Epithelial cell of esophagus (primary cell): ENCODE results near the gene ROCK2.

Experiments
- DNase-seq: peaks from one replicate; pipeline ENCODE4 v3.0.0; 2010; ENCODE audit warnings: low read depth
- H3K4me3 ChIP-seq: 2 replicates; pipeline ENCODE4 v1.5.1; 2011; ENCODE audit warnings: mild to moderate bottlenecking, low read length, control low read depth
- TF ChIP-seq, protein P1 (sequence below): IDR thresholded peaks from 2 replicates; pipeline ENCODE4 v1.5.1; 2011; ENCODE audit warnings: low read depth, mild to moderate bottlenecking, low read length, control low read depth, inconsistent platforms; ENCODE audit not compliant: insufficient read depth; ENCODE audit errors: missing control alignments

Gene ROCK2

DNA sequence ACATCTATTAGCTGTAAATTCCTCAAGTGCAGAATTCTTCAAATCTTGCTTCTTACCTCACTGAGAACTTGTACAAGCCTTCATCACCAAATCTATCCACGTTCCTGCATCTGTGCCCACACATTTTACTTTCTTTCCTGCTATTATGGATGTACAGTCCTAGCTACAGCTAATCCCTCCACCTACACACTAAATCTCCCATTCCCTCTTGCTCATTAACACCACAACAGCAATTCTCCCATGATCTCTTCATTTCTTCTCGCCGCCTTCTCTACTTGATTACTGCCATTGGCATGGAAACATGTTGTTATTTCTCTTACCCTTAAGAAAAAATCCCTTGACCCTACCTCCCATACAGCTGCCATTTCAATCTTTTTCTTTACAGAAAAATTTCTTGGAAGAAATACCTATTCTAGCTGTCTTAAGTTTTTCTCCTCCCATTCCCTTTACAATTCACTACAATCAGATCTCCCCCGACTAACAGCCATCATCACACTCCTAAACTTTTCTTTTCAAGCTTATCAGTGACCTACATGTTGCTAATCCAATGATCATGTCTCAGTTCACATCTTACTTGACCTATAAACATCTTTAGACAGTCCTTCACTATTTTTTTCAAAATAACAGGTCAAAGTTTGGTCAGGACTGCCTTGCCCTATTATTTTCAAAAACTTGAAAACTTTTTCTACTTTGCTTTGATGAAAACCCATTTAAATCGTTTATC lies 41.0 kb downstream of the ROCK2 start:
- H3K4me3 ChIP-seq = no peak overlapping the region
- TF ChIP-seq, protein P1, sequence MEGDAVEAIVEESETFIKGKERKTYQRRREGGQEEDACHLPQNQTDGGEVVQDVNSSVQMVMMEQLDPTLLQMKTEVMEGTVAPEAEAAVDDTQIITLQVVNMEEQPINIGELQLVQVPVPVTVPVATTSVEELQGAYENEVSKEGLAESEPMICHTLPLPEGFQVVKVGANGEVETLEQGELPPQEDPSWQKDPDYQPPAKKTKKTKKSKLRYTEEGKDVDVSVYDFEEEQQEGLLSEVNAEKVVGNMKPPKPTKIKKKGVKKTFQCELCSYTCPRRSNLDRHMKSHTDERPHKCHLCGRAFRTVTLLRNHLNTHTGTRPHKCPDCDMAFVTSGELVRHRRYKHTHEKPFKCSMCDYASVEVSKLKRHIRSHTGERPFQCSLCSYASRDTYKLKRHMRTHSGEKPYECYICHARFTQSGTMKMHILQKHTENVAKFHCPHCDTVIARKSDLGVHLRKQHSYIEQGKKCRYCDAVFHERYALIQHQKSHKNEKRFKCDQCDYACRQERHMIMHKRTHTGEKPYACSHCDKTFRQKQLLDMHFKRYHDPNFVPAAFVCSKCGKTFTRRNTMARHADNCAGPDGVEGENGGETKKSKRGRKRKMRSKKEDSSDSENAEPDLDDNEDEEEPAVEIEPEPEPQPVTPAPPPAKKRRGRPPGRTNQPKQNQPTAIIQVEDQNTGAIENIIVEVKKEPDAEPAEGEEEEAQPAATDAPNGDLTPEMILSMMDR = no peak
- no peak for DNase-seq

DNA sequence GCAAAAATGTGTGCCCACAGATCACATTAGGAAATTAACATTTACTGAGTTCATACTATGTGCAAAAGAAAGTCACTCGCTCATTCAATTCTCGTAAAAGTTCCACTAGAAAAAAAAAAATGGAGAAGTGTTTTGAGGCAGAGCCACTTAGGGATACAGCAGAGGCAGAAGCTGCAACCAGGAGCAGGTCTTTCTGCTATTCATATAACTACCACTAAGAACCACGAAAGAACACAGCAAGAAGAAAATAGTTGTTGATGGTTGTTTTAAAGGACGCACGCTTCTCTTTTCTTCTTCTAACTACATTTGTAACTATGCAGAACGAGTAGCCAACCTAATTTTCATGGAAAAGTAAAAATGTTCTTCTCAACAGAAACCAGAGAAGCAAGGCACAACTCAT lies 45.0 kb downstream of the ROCK2 start:
- TF ChIP-seq, protein P1 = no peak
- H3K4me3 ChIP-seq = no peak overlapping the region
- DNase-seq = no peak

DNA sequence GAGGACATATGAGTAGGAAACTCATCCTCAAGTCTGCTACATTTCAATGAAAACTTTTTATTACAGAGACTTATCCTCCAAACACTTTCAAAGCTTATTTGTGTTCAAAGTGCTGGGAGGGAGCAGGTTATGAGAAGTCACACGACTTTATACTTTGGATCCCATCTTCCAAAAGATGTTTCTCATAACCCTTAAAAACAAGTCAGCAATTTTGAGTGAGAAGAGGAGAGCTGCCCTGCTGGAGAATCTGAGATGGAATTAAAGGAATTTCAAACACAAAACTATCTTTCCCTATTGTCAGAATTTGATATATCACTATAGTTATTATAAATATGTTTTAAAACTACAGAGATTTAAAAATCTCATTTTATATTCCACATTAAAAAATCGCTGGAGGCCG lies 45.8 kb downstream of the ROCK2 start:
- H3K4me3 ChIP-seq = no peak overlapping the region
- TF ChIP-seq, protein P1 = no peak
- DNase-seq = no peak

DNA sequence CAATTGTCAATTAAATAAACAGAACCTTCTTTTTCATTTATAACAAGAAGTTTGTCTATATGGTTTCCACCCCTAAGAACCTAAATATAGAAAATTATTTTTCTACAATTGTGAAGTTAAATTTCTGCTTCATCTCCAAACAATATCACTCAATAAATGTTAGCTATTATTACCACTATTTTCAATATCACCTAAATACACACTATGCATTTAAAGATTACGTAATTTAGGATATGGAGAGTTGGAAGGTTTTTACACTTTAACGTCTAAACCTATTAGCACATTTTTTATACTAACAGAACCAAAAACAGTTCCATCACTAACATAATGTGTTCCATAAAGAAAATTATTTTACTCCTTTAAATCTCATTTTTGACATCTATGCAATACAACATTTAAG lies 48.0 kb downstream of the ROCK2 start:
- no peak for DNase-seq
- no peak overlapping the region for H3K4me3 ChIP-seq
- TF ChIP-seq, protein P1 = no peak

DNA sequence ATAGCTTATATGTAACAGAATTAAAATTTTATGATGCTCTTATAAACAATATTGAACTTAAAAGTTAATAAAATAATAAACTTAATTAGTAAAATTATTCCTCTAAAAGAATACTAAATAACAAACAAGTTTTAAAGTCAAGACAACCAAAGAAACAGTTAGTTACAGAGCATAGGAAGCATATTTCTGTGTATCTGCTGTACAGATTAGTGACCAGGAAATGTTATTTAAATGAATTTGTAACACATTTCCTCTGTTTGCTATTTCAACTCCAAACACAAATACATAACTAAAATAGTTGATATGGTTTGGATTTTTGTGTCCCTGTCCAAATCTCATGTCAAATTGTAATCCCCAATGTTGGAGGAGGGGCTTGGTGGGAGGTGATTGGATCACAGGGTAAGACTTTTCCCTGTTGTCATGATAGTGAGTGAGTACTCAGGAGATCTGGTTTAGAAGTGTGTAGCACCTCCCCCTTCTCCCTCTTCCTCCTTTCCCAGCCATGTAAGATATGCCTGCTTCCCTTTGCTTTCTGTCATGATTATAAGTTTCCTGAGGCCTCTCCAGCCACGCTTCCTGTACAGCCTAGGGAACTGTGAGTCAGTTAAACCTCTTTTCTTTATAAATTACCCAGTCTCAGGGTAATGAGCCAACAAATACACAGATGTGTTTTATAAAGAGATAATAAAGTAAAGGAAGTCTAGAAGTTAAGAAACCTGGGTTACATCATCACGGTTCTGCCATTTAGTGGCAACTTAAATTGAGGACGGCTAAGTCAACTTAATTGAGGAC lies 51.8 kb downstream of the ROCK2 start:
- DNase-seq = no peak
- no peak overlapping the region for H3K4me3 ChIP-seq
- TF ChIP-seq, protein P1 = no peak

DNA sequence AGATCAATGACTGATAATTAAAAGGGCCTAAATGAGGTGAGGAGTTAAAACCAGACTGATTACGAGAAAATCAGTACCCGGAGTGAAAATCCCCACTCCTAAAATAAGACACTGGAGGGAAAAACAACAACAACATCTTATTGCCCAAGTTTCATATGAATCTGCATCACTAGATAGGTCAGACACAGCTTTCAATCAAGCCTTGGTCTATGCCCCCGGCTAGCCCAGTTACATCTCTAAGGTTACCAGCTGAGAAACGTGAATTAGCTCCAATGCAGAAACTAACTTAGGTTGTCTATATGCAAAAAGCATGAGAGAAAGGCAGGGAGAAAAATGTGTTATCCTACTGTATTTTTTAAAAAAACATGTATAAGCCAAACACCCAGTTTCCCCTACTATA lies 53.7 kb downstream of the ROCK2 start:
- TF ChIP-seq, protein P1 = no peak
- no peak for DNase-seq
- H3K4me3 ChIP-seq = no peak overlapping the region
